Thoracic aorta (tissue), 2 donors: ENCODE measurements around the gene UBE2D4. TPM values are rescaled to one million over a fixed set of nuclear protein-coding genes. Genes with fewer than 3 reads are reported as not detected.
A peak's percentile ranks its signal among the peaks of the same experiment; 100 is the strongest.

Experiments used
- ATAC-seq: fragments of 150-250 bp; one replicate; pipeline ENCODE4 v1.8.0; 2017; ENCODE audit warnings: low read depth; ENCODE audit not compliant: insufficient number of reproducible peaks, low FRiP score
- DNase-seq: peaks from one replicate; pipeline ENCODE4 v3.0.0-alpha.2; 2020; ENCODE audit warnings: low spot score
- H3K27ac ChIP-seq, 2 donors: fragments of 200-600 bp; sonication (generic); 1 replicate in 1 of 2; 2 replicates in 1 of 2; pipeline ENCODE4 v1.5.1; 2016; ENCODE audit warnings: mild to moderate bottlenecking in 2 of 2, moderate library complexity in 2 of 2
- H3K27me3 ChIP-seq: fragments of 200-600 bp; sonication (generic); replicated peaks from 2 replicates; pipeline ENCODE4 v1.6.0; 2016; ENCODE audit warnings: mild to moderate bottlenecking; ENCODE audit not compliant: insufficient read depth
- H3K36me3 ChIP-seq: fragments of 200-600 bp; sonication (generic); one replicate; pipeline ENCODE4 v1.5.1; 2016
- H3K4me1 ChIP-seq, 2 donors: fragments of 200-600 bp; sonication (generic); 1 replicate in 1 of 2; 2 replicates in 1 of 2; pipeline versions ENCODE4 v1.5.1 to v1.6.0; 2016; ENCODE audit warnings: low read depth in 2 of 2, mild to moderate bottlenecking in 1 of 2; ENCODE audit not compliant: control insufficient read depth in 1 of 2
- H3K4me3 ChIP-seq: fragments of 200-600 bp; sonication (generic); 2 replicates; pipeline ENCODE4 v1.5.1; 2016; ENCODE audit warnings: mild to moderate bottlenecking
- H3K9me3 ChIP-seq: fragments of 200-600 bp; sonication (generic); 2 replicates; pipeline ENCODE4 v1.5.1; 2016
- CTCF ChIP-seq: fragments of 200-600 bp; sonication (generic); IDR thresholded peaks from one replicate; pipeline ENCODE4 v1.5.1; 2019; ENCODE audit warnings: antibody characterized with exemption
- total RNA-seq, 2 donors: library from RNA; depleted of rRNA; stranded (reverse); fragments of >200 nt; gene quantifications; one replicate each; pipeline versions ENCODE4 v1.1.0 to v1.2.3, GENCODE V29; 2016

Gene UBE2D4
- total RNA-seq, result 10 to 100 TPM; 28.7 to 35.1 TPM

DNA sequence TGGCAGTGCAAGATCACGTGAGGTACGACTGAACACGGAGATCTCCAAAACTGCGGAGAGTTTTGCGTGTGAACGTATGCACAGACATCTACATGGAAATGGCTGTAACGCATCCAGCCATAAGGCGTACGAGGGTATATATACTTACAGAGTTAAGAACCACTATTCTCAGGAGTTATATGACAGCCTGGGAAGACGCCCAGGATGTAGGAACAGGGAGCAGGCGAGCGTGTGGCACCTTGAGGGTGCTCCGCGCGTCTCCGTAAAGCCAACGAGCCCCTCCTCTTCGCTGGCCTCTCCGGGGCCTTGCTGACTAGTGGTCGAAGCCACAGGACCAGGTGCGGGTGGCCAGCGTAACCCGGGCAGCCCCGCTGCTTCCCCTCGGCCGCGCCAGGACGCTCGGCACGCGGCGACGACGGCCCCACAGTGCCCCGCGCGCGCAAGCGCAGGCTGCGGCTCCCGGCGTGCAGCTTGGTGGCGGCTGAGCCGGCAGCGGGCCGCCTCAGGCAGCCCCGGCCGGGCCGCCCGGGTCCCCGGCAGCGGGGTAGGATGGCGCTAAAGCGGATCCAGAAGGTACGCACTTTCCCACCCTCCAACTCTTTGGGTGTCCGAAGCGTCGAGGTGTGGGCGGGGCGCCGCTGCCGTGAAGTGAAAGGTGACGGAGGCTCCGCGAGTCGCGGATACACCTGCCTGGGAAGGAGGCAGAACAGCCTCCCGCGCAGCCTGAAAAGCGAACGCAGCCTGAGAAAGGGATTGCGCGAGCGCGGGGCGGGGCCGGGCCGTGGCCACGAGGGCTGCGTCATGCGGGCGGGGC is at the start of gene UBE2D4:
Gene UBE2D4 (plus strand): TSS at position 453 of the 814 bp plus-strand sequence. CDS start 97 bp downstream, at position 550.
- no peak for TF ChIP-seq CTCF
- H3K4me3 ChIP-seq, result peak within 1 kb of the TSS; percentile 90
- peaks cover 3 to 29% of the 10 kb centered on the region in 2 donors for H3K4me1 ChIP-seq
- no peaks in the 10 kb centered on the region for H3K9me3 ChIP-seq
- H3K27ac ChIP-seq, result peak within 1 kb of the TSS; percentile 93
- H3K27me3 ChIP-seq, result no peaks in the 10 kb centered on the region
- DNase-seq (no peak), ATAC-seq (peak; percentile 68)
- H3K36me3 ChIP-seq, result no peaks in the 10 kb centered on the region

GRCh38 chr7:43876976-43877745 is 49.1 kb upstream of the UBE2D4 start:
- no peak overlapping the region for H3K27ac ChIP-seq
- ATAC-seq, result no peak

GRCh38 chr7:43877968-43878864 is 48.0 kb upstream of the UBE2D4 start:
- DNase-seq, result no peak
- peaks cover 35% of the 10 kb centered on the region for H3K36me3 ChIP-seq
- no peak overlapping the region for H3K4me3 ChIP-seq
- no peaks in the 10 kb centered on the region for H3K9me3 ChIP-seq
- no peak for TF ChIP-seq CTCF
- H3K27me3 ChIP-seq, result no peaks in the 10 kb centered on the region
- peaks cover 13 to 24% of the 10 kb centered on the region in 2 donors for H3K4me1 ChIP-seq
- no peak for ATAC-seq
- H3K27ac ChIP-seq, result peak overlapping the region; percentile 55 to 61

More at GRCh38 chr7:43876976-43877745, 49.1 kb upstream of the UBE2D4 start:
- no peak for DNase-seq
- Histone ChIP-seq H3K4me3 (no peak overlapping the region), H3K4me1 (peaks cover 18 to 34% of the 10 kb centered on the region in 2 donors), H3K36me3 (peaks cover 35% of the 10 kb centered on the region), H3K9me3 (no peaks in the 10 kb centered on the region), H3K27me3 (no peaks in the 10 kb centered on the region)
- no peak for TF ChIP-seq CTCF

- no peak for ATAC-seq
- peaks cover 13 to 20% of the 10 kb centered on the region in 2 donors for H3K4me1 ChIP-seq
- no peak for DNase-seq
- peaks cover 37% of the 10 kb centered on the region for H3K36me3 ChIP-seq
- H3K27me3 ChIP-seq, result no peaks in the 10 kb centered on the region
- peak overlapping the region; percentile 55 to 61 for H3K27ac ChIP-seq
- H3K4me3 ChIP-seq, result no peak overlapping the region
- no peaks in the 10 kb centered on the region for H3K9me3 ChIP-seq
- TF ChIP-seq CTCF, result no peak
Observed at GRCh38 chr7:43878867-43879266, 47.4 kb upstream of the UBE2D4 start.
